ENCODE data around the gene ZNF500. TPM values are rescaled to one million over a fixed set of nuclear protein-coding genes. Genes with fewer than 3 reads are reported as not detected.

Gene ZNF500
- total RNA-seq, 1 experiment from 2014 or later = 18.3 TPM

DNA sequence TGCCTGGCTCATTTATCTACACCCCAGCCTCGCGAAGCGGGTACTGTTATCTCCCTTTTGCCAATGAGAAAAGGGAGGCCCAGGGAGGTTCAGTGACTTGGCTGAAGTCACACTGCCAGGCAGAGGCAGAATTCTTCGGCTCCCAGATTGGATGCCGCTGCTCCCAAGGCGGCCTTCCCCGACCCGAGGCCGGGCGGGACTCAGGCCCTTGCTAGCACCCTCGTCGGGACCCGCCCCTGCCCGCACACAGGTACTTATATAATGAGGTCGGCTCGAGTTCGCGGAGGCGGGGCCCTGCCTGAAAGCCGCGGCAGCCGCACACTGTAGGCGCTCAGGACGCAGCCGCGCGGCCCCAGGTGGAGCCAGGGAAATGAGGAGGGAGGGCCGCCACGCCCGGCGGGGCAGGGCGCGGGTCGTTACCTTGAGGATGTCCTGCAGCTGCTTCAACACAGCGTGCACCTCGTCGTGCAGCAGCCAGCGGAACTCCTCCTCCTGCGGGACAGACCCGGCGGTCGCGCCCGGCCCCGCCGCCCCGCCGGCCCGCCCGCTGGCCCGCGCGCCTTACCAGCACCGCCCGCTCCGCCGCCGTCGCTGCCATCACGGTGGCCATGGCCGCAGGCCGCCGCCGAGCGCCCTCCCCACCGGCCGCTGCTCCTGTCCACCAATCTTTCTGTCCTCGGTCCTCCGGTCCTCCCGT is 35.1 kb upstream of the ZNF500 start, which contains the start of gene ROGDI:
ROGDI (minus strand) TSS at position 672 of the 697 bp plus-strand sequence; CDS start at position 610, 62 bp downstream.
- Histone ChIP-seq H4K5ac (ENCODE audit: insufficient read length, low read depth, low read length) (no peak within 1 kb of the TSS), H2BK12ac (ENCODE audit: insufficient read length, low read depth, low read length) (no peak within 1 kb of the TSS), H3K4me2 (ENCODE audit: insufficient read depth, insufficient read length, low read length) (peak within 1 kb of the TSS; percentile 83), H2AFZ (ENCODE audit: low read length) (no peak within 1 kb of the TSS), H3K18ac (ENCODE audit: insufficient read length, low read depth, low read length) (peak within 1 kb of the TSS; percentile 65), H3K79me2 (ENCODE audit: insufficient read depth, low read length) (no peaks in the 10 kb centered on the region), H3K79me1 (ENCODE audit: insufficient read depth, low read depth, low read length, poor library complexity, severe bottlenecking) (no peaks in the 10 kb centered on the region), H3K14ac (ENCODE audit: insufficient read depth, low read length) (peak within 1 kb of the TSS; percentile 85), H3K23me2 (ENCODE audit: insufficient read length, low read depth, low read length, poor library complexity, severe bottlenecking) (peaks cover 7% of the 10 kb centered on the region), H2AK5ac (ENCODE audit: insufficient read length, low read length) (no peak within 1 kb of the TSS), H2BK120ac (ENCODE audit: low read depth, low read length, poor library complexity, severe bottlenecking) (no peak within 1 kb of the TSS), H3K9me3 (ENCODE audit: control insufficient read depth, low read depth, low read length) (no peaks in the 10 kb centered on the region), H2BK20ac (ENCODE audit: low read depth, low read length, poor library complexity, severe bottlenecking) (no peak within 1 kb of the TSS), H4K91ac (ENCODE audit: insufficient read length, low read depth, low read length) (no peak within 1 kb of the TSS), H3K4me1 (ENCODE audit: insufficient read depth, low read length) (no peaks in the 10 kb centered on the region), H3K27me3 (ENCODE audit: insufficient read depth, low read length) (no peaks in the 10 kb centered on the region), H4K20me1 (ENCODE audit: control insufficient read depth, insufficient read depth, insufficient read length) (no peaks in the 10 kb centered on the region), H4K8ac (replicated peaks; ENCODE audit: insufficient read length, low read depth, low read length) (no peak within 1 kb of the TSS), H3K4ac (ENCODE audit: low read depth, low read length) (no peak within 1 kb of the TSS), H2BK15ac (ENCODE audit: low read depth, low read length) (no peak within 1 kb of the TSS), H3K23ac (ENCODE audit: insufficient read length, low read depth, low read length) (no peak within 1 kb of the TSS), H3K27ac (ENCODE audit: insufficient read length, low read depth, low read length) (no peak within 1 kb of the TSS), H3K56ac (ENCODE audit: insufficient read length, low read depth, low read length) (no peak within 1 kb of the TSS), H3K9ac (ENCODE audit: extremely low read depth, insufficient read length, low read length) (peak within 1 kb of the TSS; percentile 66), H3T11ph (ENCODE audit: low read length) (no peak within 1 kb of the TSS), H2BK5ac (ENCODE audit: insufficient read length, low read length) (no peak within 1 kb of the TSS)
- Mint-ChIP-seq H3K27me3 (ENCODE audit: low read depth) (no peaks in the 10 kb centered on the region; the same call in 1 of the 2 replicates), H3K4me1 (peaks cover 17 to 31% of the 10 kb centered on the region in 2 experiments), H3K27ac (peak within 1 kb of the TSS; percentile 72 to 81 (median 76); a peak in 5 of 7 replicates), H3K36me3 (ENCODE audit: insufficient read depth in 1 of 3, low read depth in 3 of 3) (peaks cover 11 to 43% (median 36%) of the 10 kb centered on the region in 3 experiments), H3K4me3 (peak within 1 kb of the TSS; percentile 76 to 85), H3K9me3 (no peaks in the 10 kb centered on the region)
- DNase-seq = peak; percentile 95
- no CpG with 5 or more reads among the region's 70 CpGs for WGBS (ENCODE audit: extremely low coverage, insufficient read length, low lambda C conversion rate)
- TF ChIP-seq, protein P1, sequence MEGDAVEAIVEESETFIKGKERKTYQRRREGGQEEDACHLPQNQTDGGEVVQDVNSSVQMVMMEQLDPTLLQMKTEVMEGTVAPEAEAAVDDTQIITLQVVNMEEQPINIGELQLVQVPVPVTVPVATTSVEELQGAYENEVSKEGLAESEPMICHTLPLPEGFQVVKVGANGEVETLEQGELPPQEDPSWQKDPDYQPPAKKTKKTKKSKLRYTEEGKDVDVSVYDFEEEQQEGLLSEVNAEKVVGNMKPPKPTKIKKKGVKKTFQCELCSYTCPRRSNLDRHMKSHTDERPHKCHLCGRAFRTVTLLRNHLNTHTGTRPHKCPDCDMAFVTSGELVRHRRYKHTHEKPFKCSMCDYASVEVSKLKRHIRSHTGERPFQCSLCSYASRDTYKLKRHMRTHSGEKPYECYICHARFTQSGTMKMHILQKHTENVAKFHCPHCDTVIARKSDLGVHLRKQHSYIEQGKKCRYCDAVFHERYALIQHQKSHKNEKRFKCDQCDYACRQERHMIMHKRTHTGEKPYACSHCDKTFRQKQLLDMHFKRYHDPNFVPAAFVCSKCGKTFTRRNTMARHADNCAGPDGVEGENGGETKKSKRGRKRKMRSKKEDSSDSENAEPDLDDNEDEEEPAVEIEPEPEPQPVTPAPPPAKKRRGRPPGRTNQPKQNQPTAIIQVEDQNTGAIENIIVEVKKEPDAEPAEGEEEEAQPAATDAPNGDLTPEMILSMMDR (conservative IDR thresholded peaks at IDR 0.05) = no peak

Data from H9 (cell line).